OCI-LY7 (cell line): Measurements from ENCODE around the gene IP6K2.

Experiments used
- CTCF ChIP-seq: fragments of 200-600 bp; sonication (generic); conservative IDR thresholded peaks from 2 replicates; pipeline ENCODE4 v1.5.1; 2014; ENCODE audit warnings: mild to moderate bottlenecking, antibody characterized with exemption, low read length, moderate library complexity, mixed read lengths
- EZH2phosphoT487 ChIP-seq: fragments of 200-600 bp; sonication (generic); IDR thresholded peaks from 2 replicates; pipeline ENCODE4 v1.6.1; 2018; ENCODE audit warnings: low read depth, borderline replicate concordance, mild to moderate bottlenecking, mixed run types, antibody characterized with exemption, low read length, moderate library complexity, mixed read lengths

GRCh38 chr3:48750856-48751255 is 33.8 kb upstream of the IP6K2 start:
- TF ChIP-seq CTCF, result no peak
- no peak for TF ChIP-seq EZH2phosphoT487
